Activated naive CD8-positive, alpha-beta T cell treated with anti-CD3 and anti-CD28 coated beads for 36 hours (primary cell): Measurements from ENCODE around the gene PLAU. TPM values are rescaled to one million over a fixed set of nuclear protein-coding genes. Genes with fewer than 3 reads are reported as not detected.
A peak's percentile ranks its signal among the peaks of the same experiment; 100 is the strongest.

Experiments used
- DNase-seq: peaks from one replicate; pipeline ENCODE4 v3.0.0; 2021
- H3K27ac Mint-ChIP-seq: one replicate; pipeline ENCODE4 v1.8.0; 2022; ENCODE audit warnings: mild to moderate bottlenecking, moderate library complexity, mixed read lengths
- H3K27me3 Mint-ChIP-seq: one replicate; pipeline ENCODE4 v1.8.0; 2022; ENCODE audit warnings: mild to moderate bottlenecking, mixed read lengths
- H3K36me3 Mint-ChIP-seq: one replicate; pipeline ENCODE4 v1.8.0; 2021; ENCODE audit warnings: mild to moderate bottlenecking, mixed read lengths
- H3K4me1 Mint-ChIP-seq: one replicate; pipeline ENCODE4 v1.8.0; 2021; ENCODE audit warnings: mixed read lengths
- H3K4me3 Mint-ChIP-seq: one replicate; pipeline ENCODE4 v1.8.0; 2022; ENCODE audit warnings: mild to moderate bottlenecking, moderate library complexity, mixed read lengths
- H3K9me3 Mint-ChIP-seq: one replicate; pipeline ENCODE4 v1.8.0; 2022; ENCODE audit warnings: mixed read lengths
- total RNA-seq, 2 experiments: library from RNA; stranded (reverse); gene quantifications; one replicate each; pipeline ENCODE4 v1.2.3, GENCODE V29; 2021

Gene PLAU
- total RNA-seq, 2 experiments from 2014 or later: 0.12 TPM; not detected in 1

- Mint-ChIP-seq H3K4me1 (no peaks in the 10 kb centered on the region), H3K36me3 (no peaks in the 10 kb centered on the region), H3K4me3 (no peak overlapping the region), H3K27ac (no peak overlapping the region), H3K27me3 (peaks cover 36% of the 10 kb centered on the region), H3K9me3 (no peaks in the 10 kb centered on the region)
- no peak for DNase-seq
These were observed 10.9 kb upstream of the PLAU start for GRCh38 chr10:73900064-73900463.

DNA sequence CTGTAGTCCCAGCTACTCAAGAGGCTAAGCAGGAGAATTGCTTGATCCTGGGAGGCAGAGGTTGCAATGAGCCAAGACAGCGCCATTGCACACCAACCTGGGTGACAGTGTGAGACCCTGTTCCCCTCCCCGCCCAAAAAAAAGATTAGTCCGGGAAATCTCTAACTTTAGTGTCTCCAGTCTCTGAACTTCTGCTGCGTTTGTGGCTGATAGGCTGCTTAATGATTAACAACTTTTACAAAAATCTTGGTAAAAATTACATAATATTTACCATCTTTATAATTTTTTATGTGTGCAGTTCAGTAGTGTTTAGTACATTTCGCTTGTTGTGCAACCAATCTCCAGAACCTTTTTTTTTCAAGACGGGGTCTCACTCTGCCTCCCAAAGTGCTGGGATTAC lies 9.7 kb upstream of the PLAU start:
- Mint-ChIP-seq H3K9me3 (no peaks in the 10 kb centered on the region), H3K4me3 (no peak overlapping the region), H3K36me3 (no peaks in the 10 kb centered on the region), H3K27me3 (peaks cover 42% of the 10 kb centered on the region), H3K4me1 (no peaks in the 10 kb centered on the region), H3K27ac (no peak overlapping the region)
- DNase-seq: no peak

DNA sequence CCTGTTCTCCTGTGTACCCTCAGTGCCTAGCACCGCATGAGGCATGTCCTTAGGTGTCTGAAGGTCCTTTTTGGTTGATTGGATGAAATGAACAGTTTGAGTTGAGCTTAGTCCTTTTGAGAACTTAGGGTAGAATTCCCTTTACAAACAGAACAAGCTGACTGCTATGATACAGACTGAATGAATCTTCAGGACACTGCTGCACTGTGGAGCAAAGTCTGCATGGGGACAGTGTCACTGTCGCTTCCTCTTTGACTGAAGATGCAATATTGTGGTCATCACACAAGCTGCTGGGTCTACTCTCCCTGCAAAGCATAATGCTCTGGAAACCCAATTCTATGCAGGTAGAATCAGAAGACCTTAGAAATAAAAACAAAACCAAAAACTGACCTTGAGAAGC lies 8.6 kb upstream of the PLAU start:
- no peaks in the 10 kb centered on the region for H3K36me3 Mint-ChIP-seq
- no peaks in the 10 kb centered on the region for H3K9me3 Mint-ChIP-seq
- H3K27me3 Mint-ChIP-seq: peaks cover 44% of the 10 kb centered on the region
- no peak overlapping the region for H3K4me3 Mint-ChIP-seq
- no peak for DNase-seq
- H3K27ac Mint-ChIP-seq: no peak overlapping the region
- H3K4me1 Mint-ChIP-seq: no peaks in the 10 kb centered on the region

- Mint-ChIP-seq H3K9me3 (no peaks in the 10 kb centered on the region), H3K36me3 (no peaks in the 10 kb centered on the region), H3K4me1 (peaks cover 26% of the 10 kb centered on the region), H3K27me3 (peaks cover 55% of the 10 kb centered on the region), H3K27ac (no peak overlapping the region), H3K4me3 (no peak overlapping the region)
- no peak for DNase-seq
These were observed 5.5 kb upstream of the PLAU start for GRCh38 chr10:73905256-73906020.

DNA sequence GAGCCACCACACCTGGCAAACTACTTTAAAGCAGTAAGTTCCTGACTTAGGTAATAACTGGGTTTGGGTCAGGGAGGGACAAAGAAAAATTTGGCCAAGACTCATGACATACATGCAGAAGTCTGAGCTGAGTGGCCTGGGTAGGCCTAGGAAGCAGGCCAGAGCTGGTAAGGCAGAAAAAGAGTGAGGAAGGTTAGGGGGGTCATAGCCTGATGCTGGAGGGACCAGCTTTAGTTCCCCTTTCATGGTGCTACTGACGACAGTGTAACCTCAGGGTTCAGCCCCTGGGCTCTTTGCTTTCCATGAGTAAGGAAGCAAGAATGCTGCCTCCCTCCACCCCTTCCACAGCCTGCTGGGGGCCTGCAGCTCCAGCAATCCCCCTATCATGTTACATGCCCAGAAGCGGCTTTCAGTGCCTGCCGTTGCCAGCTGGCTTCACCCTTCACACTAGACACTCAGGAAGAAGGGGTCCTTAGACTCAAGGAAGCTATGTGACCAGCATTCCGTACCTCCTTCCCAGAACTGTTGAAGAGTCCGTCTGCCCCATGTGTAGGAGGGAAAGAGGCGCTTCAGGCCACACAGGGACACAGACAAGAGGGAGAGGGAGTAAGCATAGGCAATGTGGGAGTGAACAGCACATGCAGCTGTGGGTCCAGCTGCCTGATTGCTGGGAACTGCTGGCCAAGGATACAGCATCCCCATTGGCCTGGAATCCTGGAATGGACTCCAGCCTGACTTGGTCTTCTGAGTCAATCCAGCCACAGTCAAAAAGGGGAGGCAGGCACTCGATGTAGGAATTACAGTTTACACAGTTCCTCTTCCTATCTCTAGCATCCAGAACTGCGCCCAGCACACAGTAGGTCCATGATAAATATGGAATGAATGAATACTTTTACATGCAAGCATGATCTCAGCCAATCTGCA lies 4.1 kb upstream of the PLAU start:
- Mint-ChIP-seq H3K4me3 (no peak overlapping the region), H3K27me3 (peaks cover 57% of the 10 kb centered on the region), H3K36me3 (no peaks in the 10 kb centered on the region), H3K9me3 (no peaks in the 10 kb centered on the region), H3K4me1 (peaks cover 35% of the 10 kb centered on the region), H3K27ac (peak overlapping the region; percentile 42)
- no peak for DNase-seq

GRCh38 chr10:73907841-73908517 lies 3.0 kb upstream of the PLAU start:
- DNase-seq: no peak
- Mint-ChIP-seq H3K9me3 (no peaks in the 10 kb centered on the region), H3K27ac (no peak overlapping the region), H3K4me3 (no peak overlapping the region), H3K4me1 (peaks cover 37% of the 10 kb centered on the region), H3K27me3 (peaks cover 63% of the 10 kb centered on the region), H3K36me3 (no peaks in the 10 kb centered on the region)

DNA sequence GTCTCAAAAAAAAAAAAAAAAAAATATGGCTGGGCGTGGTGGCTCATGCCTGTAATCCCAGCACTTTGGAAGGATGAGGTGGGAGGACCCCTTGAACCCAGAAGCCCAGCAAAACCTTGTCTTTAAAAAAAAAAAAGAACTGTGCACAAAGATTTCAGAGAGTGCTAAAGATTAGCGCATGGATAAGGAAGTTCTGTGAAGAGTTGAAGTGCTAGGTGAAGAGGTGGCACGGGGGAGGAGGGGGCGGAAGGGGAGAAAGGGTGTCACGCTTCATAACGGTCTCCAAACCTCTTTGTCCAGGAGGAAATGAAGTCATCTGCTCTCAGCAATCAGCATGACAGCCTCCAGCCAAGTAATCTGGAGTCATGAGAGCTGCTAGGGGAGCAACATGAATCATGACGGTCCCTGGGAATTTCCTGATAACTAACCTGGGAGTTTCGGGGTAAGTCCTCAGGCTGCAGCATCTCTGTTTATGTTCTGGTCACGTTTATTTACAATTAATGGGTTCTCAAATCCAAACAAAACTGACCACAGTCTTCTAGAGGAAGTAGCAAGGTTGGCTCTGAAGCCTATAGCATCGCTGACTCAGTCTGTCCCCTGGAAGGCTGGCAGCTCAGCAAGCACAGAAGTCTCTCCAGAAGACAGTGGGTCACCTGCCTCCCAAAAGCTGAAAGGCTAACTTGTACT lies 1.9 kb upstream of the PLAU start:
- H3K9me3 Mint-ChIP-seq: no peaks in the 10 kb centered on the region
- DNase-seq: peak; percentile 40
- H3K4me1 Mint-ChIP-seq: peaks cover 37% of the 10 kb centered on the region
- H3K27ac Mint-ChIP-seq: no peak overlapping the region
- no peaks in the 10 kb centered on the region for H3K36me3 Mint-ChIP-seq
- peaks cover 67% of the 10 kb centered on the region for H3K27me3 Mint-ChIP-seq
- peak overlapping the region; percentile 25 for H3K4me3 Mint-ChIP-seq

DNA sequence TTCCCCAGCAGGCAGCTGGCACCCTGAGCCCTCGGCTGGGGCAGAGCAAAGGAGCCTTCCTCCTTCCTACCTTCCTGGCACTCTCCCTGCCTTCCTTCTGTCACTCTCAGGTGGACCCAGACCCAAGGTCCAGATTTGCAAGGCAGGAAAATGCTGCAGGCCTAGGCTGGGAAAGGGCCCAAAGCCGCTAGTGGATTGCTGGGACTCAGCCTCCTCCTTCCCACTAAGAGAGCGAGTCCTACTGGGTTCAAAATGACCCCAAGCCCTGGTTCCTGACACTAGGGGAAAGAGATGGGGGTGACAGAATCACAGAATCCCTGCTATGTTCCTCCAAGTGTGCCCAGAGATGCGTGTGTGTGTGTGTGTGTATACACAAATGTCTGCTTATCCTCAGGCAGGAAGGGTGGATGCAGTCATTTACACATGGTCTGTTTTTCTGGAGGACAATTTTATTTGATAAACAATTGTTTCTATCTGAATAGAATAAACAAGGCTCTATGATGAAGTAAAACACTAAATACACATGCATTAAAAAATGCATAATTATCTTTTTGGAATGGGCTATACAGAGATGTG lies 1.3 kb upstream of the PLAU start:
- Mint-ChIP-seq H3K27me3 (peaks cover 72% of the 10 kb centered on the region), H3K4me3 (no peak overlapping the region), H3K4me1 (peaks cover 37% of the 10 kb centered on the region), H3K9me3 (no peaks in the 10 kb centered on the region), H3K36me3 (no peaks in the 10 kb centered on the region), H3K27ac (no peak overlapping the region)
- no peak for DNase-seq

DNA sequence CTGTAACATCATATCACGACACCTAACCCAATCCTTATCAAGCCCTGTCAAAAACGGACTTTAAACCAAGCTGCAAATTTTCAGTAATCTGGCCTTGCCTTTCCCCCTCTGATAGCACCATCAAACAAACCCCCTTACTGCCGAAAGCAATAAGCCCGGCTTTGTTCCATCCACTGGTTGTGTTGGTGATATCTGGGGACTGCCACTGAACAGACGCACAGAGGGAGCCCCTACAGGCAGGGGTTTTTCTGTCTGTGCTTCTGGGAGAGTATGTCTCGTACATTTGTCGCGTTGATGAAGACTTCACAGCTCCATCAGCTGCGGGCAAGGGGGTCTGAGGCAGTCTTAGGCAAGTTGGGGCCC lies 550 bp upstream of the PLAU start:
- peak; percentile 14 for DNase-seq
- Mint-ChIP-seq H3K36me3 (no peaks in the 10 kb centered on the region), H3K27me3 (peaks cover 74% of the 10 kb centered on the region), H3K27ac (no peak overlapping the region), H3K4me1 (peaks cover 37% of the 10 kb centered on the region), H3K4me3 (peak overlapping the region; percentile 73), H3K9me3 (no peaks in the 10 kb centered on the region)

DNA sequence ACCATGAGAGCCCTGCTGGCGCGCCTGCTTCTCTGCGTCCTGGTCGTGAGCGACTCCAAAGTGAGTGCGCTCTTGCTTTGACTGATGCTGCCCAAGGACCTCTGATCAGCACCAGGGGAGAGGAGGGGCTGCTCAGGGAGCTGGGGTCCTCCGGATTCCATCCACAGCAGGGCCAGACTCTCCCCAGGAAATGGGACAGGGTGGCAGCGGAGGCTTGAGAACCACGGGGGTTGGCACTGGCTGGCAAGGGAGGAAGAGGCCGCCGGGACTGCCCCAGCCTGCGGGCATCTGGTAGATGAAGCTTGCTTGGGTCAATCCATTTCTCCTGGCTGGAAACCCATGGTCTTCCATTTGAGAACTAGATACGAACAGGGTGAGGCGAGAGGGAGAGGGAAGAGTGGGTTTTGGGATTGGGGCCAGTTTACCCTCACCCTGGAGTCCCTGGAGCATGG lies 647 bp downstream of the PLAU start:
- H3K27ac Mint-ChIP-seq: no peak overlapping the region
- H3K4me1 Mint-ChIP-seq: peaks cover 37% of the 10 kb centered on the region
- H3K27me3 Mint-ChIP-seq: peaks cover 75% of the 10 kb centered on the region
- H3K9me3 Mint-ChIP-seq: no peaks in the 10 kb centered on the region
- DNase-seq: no peak
- H3K36me3 Mint-ChIP-seq: no peaks in the 10 kb centered on the region
- peak overlapping the region; percentile 86 for H3K4me3 Mint-ChIP-seq

DNA sequence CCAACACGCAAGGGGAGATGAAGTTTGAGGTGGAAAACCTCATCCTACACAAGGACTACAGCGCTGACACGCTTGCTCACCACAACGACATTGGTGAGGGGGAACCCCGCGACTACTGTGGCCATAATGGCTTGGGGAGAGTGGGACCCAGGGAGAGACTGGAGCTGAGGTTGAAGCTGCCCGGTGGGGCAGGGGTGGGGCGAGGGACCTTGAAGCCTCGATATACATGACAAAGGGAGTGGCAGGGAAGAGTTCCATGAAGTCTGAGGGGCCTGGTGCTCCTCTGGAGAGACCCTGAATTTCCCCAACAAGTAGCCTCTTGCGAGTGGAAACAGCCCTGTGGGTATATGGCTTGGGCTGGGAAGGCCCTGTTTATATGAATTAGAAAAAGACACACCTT lies 3.1 kb downstream of the PLAU start:
- H3K27me3 Mint-ChIP-seq: peaks cover 63% of the 10 kb centered on the region
- H3K9me3 Mint-ChIP-seq: peaks cover 8% of the 10 kb centered on the region
- no peaks in the 10 kb centered on the region for H3K36me3 Mint-ChIP-seq
- H3K27ac Mint-ChIP-seq: no peak overlapping the region
- peaks cover 26% of the 10 kb centered on the region for H3K4me1 Mint-ChIP-seq
- H3K4me3 Mint-ChIP-seq: no peak overlapping the region
- DNase-seq: no peak

DNA sequence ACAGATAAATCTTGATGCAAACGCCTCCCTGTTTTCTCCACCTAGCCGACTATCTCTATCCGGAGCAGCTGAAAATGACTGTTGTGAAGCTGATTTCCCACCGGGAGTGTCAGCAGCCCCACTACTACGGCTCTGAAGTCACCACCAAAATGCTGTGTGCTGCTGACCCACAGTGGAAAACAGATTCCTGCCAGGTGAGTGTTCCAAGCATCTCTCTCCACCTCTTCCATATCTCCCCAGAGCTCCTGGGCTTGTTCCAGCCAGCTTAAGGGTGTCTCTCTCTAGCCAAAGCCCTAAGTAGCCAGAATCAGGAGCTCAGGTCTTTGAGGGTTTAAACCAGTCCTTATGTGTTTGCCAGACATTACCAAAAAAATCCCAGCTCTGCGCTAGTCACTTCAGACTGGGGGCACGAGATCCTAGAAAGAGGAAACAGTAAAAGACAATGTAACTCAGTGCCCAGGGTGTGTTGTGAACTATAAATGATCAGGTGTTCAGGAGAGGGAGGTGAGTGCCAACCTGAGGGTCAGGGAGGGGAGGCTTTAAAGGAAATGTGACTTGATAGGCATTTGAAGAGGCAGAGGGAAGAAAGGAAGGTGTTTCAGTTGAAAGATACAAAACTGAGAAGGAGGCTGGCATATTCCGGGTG lies 4.4 kb downstream of the PLAU start:
- peaks cover 18% of the 10 kb centered on the region for H3K4me1 Mint-ChIP-seq
- DNase-seq: no peak
- peaks cover 64% of the 10 kb centered on the region for H3K27me3 Mint-ChIP-seq
- H3K9me3 Mint-ChIP-seq: peaks cover 8% of the 10 kb centered on the region
- H3K36me3 Mint-ChIP-seq: no peaks in the 10 kb centered on the region
- H3K4me3 Mint-ChIP-seq: no peak overlapping the region
- no peak overlapping the region for H3K27ac Mint-ChIP-seq

GRCh38 chr10:73916761-73917470 lies 6.0 kb downstream of the PLAU start:
- peaks cover 11% of the 10 kb centered on the region for H3K4me1 Mint-ChIP-seq
- H3K4me3 Mint-ChIP-seq: no peak overlapping the region
- no peak for DNase-seq
- no peak overlapping the region for H3K27ac Mint-ChIP-seq
- H3K36me3 Mint-ChIP-seq: no peaks in the 10 kb centered on the region
- peaks cover 64% of the 10 kb centered on the region for H3K27me3 Mint-ChIP-seq
- peaks cover 8% of the 10 kb centered on the region for H3K9me3 Mint-ChIP-seq
